Measurements from ENCODE around the gene HSD17B2. TPM values are rescaled to one million over a fixed set of nuclear protein-coding genes. Genes with fewer than 3 reads are reported as not detected.

HSD17B2 gene
- polyA plus RNA-seq, 1 of the 3 experiments (the other 2 are of a cell fraction) = not detected

DNA sequence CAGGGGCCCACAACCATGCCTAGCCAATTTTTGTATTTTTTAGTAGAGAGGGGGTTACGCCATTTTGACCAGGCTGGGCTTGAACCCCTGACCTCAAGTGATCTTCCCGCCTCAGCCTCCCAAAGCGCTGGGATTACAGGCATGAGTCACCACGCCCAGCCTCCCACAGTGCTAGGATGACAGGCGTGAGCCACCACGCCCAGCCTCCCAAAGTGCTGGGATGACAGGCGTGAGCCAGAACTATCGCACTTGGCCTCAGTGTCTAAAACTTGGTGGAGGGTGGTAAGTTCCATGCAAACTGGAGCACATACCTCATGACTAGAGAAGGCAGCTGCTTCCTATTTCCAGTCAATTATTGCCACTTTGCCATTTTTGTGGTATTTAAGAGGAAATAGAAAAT lies 7.1 kb downstream of the HSD17B2 start:
- Histone ChIP-seq H3K27me3 (ENCODE audit: insufficient read depth) (peaks cover 11% of the 10 kb centered on the region; the same call in 1 of the 2 replicates), H3K4me3 (ENCODE audit: low read depth in 2 of 2, low read length in 1 of 2) (no peak overlapping the region), H3K4me2 (no peak overlapping the region), H3F3A (replicated peaks; ENCODE audit: insufficient read depth) (no peaks in the 10 kb centered on the region), H3K9ac (no peak overlapping the region), H3K79me2 (ENCODE audit: insufficient read depth) (no peaks in the 10 kb centered on the region), H3K27ac (ENCODE audit: low read depth in 2 of 2, low read length in 1 of 2) (no peak overlapping the region), H3K4me1 (ENCODE audit: control insufficient read depth in 1 of 2, insufficient read depth in 2 of 2, low read depth in 1 of 2, low read length in 1 of 2) (peaks cover 0 to 6% of the 10 kb centered on the region in 2 experiments; a peak in 1 of 4 replicates), H3K36me3 (replicated peaks in 1 of 2; ENCODE audit: control insufficient read depth in 1 of 2, insufficient read depth in 2 of 2, low read length in 1 of 2) (no peaks in the 10 kb centered on the region), H4K20me1 (ENCODE audit: insufficient read depth) (no peaks in the 10 kb centered on the region), H2AFZ (ENCODE audit: low read depth) (no peak overlapping the region), H3K9me2 (no peaks in the 10 kb centered on the region), H3K9me3 (no peaks in the 10 kb centered on the region)
- CTCF ChIA-PET = interaction anchor here (1.3 kb wide), 1 partner anchor 25 kb away, joined by 3 read pairs; no protein-coding TSS in a partner anchor
- POLR2A ChIA-PET = no interaction called here
- no peak for DNase-seq
- TF ChIP-seq, protein P1, sequence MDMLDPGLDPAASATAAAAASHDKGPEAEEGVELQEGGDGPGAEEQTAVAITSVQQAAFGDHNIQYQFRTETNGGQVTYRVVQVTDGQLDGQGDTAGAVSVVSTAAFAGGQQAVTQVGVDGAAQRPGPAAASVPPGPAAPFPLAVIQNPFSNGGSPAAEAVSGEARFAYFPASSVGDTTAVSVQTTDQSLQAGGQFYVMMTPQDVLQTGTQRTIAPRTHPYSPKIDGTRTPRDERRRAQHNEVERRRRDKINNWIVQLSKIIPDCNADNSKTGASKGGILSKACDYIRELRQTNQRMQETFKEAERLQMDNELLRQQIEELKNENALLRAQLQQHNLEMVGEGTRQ (IDR thresholded peaks at IDR 0.05; ENCODE audit: borderline replicate concordance, low read depth, low read length) = no peak
- TF ChIP-seq, protein P2, sequence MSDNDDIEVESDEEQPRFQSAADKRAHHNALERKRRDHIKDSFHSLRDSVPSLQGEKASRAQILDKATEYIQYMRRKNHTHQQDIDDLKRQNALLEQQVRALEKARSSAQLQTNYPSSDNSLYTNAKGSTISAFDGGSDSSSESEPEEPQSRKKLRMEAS (IDR thresholded peaks at IDR 0.05; ENCODE audit: low read depth) = no peak
- TF ChIP-seq GATA2 (CRISPR knock-in tag; IDR thresholded peaks at IDR 0.05) (no peak), POLR2AphosphoS5 (IDR thresholded peaks at IDR 0.05; ENCODE audit: low read depth, low read length) (no peak), TCF12 (IDR thresholded peaks at IDR 0.05) (no peak), MXI1 (IDR thresholded peaks at IDR 0.05; ENCODE audit: low read depth, low read length) (no peak), EP300 (IDR thresholded peaks at IDR 0.05; ENCODE audit: borderline replicate concordance in 1 of 2, low read depth in 1 of 2, low read length in 1 of 2) (no peak), RAD21 (IDR thresholded peaks at IDR 0.05; ENCODE audit: low read length) (no peak), CHD2 (IDR thresholded peaks at IDR 0.05; ENCODE audit: low read length, partially characterized antibody) (no peak), TAF1 (IDR thresholded peaks at IDR 0.05; ENCODE audit: borderline replicate concordance, low read depth, low read length) (no peak), SIN3A (IDR thresholded peaks at IDR 0.05; ENCODE audit: borderline replicate concordance, low read depth, low read length) (no peak), FOXM1 (IDR thresholded peaks at IDR 0.05; ENCODE audit: low read depth) (no peak), NRF1 (IDR thresholded peaks at IDR 0.05; ENCODE audit: low read depth, low read length) (no peak), NFIC (IDR thresholded peaks at IDR 0.05; ENCODE audit: borderline replicate concordance) (no peak)
- TF ChIP-seq, protein P3, sequence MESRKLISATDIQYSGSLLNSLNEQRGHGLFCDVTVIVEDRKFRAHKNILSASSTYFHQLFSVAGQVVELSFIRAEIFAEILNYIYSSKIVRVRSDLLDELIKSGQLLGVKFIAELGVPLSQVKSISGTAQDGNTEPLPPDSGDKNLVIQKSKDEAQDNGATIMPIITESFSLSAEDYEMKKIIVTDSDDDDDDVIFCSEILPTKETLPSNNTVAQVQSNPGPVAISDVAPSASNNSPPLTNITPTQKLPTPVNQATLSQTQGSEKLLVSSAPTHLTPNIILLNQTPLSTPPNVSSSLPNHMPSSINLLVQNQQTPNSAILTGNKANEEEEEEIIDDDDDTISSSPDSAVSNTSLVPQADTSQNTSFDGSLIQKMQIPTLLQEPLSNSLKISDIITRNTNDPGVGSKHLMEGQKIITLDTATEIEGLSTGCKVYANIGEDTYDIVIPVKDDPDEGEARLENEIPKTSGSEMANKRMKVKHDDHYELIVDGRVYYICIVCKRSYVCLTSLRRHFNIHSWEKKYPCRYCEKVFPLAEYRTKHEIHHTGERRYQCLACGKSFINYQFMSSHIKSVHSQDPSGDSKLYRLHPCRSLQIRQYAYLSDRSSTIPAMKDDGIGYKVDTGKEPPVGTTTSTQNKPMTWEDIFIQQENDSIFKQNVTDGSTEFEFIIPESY (IDR thresholded peaks at IDR 0.05; ENCODE audit: borderline replicate concordance, low read depth) = no peak
- TF ChIP-seq, protein P4, sequence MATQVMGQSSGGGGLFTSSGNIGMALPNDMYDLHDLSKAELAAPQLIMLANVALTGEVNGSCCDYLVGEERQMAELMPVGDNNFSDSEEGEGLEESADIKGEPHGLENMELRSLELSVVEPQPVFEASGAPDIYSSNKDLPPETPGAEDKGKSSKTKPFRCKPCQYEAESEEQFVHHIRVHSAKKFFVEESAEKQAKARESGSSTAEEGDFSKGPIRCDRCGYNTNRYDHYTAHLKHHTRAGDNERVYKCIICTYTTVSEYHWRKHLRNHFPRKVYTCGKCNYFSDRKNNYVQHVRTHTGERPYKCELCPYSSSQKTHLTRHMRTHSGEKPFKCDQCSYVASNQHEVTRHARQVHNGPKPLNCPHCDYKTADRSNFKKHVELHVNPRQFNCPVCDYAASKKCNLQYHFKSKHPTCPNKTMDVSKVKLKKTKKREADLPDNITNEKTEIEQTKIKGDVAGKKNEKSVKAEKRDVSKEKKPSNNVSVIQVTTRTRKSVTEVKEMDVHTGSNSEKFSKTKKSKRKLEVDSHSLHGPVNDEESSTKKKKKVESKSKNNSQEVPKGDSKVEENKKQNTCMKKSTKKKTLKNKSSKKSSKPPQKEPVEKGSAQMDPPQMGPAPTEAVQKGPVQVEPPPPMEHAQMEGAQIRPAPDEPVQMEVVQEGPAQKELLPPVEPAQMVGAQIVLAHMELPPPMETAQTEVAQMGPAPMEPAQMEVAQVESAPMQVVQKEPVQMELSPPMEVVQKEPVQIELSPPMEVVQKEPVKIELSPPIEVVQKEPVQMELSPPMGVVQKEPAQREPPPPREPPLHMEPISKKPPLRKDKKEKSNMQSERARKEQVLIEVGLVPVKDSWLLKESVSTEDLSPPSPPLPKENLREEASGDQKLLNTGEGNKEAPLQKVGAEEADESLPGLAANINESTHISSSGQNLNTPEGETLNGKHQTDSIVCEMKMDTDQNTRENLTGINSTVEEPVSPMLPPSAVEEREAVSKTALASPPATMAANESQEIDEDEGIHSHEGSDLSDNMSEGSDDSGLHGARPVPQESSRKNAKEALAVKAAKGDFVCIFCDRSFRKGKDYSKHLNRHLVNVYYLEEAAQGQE (IDR thresholded peaks at IDR 0.05; ENCODE audit: low read depth, low read length) = no peak
- TF ChIP-seq, protein P5, sequence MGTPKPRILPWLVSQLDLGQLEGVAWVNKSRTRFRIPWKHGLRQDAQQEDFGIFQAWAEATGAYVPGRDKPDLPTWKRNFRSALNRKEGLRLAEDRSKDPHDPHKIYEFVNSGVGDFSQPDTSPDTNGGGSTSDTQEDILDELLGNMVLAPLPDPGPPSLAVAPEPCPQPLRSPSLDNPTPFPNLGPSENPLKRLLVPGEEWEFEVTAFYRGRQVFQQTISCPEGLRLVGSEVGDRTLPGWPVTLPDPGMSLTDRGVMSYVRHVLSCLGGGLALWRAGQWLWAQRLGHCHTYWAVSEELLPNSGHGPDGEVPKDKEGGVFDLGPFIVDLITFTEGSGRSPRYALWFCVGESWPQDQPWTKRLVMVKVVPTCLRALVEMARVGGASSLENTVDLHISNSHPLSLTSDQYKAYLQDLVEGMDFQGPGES (IDR thresholded peaks at IDR 0.05; ENCODE audit: low read depth, low read length) = no peak
- TF ChIP-seq, protein P6, sequence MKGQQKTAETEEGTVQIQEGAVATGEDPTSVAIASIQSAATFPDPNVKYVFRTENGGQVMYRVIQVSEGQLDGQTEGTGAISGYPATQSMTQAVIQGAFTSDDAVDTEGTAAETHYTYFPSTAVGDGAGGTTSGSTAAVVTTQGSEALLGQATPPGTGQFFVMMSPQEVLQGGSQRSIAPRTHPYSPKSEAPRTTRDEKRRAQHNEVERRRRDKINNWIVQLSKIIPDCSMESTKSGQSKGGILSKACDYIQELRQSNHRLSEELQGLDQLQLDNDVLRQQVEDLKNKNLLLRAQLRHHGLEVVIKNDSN (IDR thresholded peaks at IDR 0.05; ENCODE audit: borderline replicate concordance, low read depth) = no peak
- 52% methylated on average over 8 of the region's 8 CpGs for WGBS (ENCODE audit: low lambda C conversion rate)

Measured in SK-N-SH (cell line).